ENCODE results near the gene SLC44A3. TPM values are rescaled to one million over a fixed set of nuclear protein-coding genes. Genes with fewer than 3 reads are reported as not detected.

The SLC44A3 gene
- polyA plus RNA-seq, 2 of the 4 experiments (the other 2 are of a cell fraction), result 1.9 to 5.4 TPM

- no peak for FAIRE-seq
- H3K4me1 ChIP-seq, result peaks cover 14% of the 10 kb centered on the region
- POLR2A ChIA-PET, result no interaction called here
Observed at GRCh38 chr1:94773296-94773809, 46.8 kb upstream of the SLC44A3 start.

More at GRCh38 chr1:94773296-94773809, 46.8 kb upstream of the SLC44A3 start:
- ATAC-seq (no peak), DNase-seq (ENCODE audit: low read depth in 1 of 2, low spot score in 1 of 2) (no peak)
- 84% methylated on average over 6 of the region's 6 CpGs for WGBS (ENCODE audit: missing lambda C conversion rate)
- Histone ChIP-seq H3K4me2 (peak overlapping the region; percentile 45; the same call in 2 of the 3 replicates), H3K4me3 (no peak overlapping the region), H3K27ac (peak overlapping the region; percentile 41 to 58; a peak in 4 of 6 replicates), H3K9me3 (no peaks in the 10 kb centered on the region)
- TF ChIP-seq NFE2L2 (conservative IDR thresholded peaks at IDR 0.05; ENCODE audit: low read length) (no peak), MAZ (IDR thresholded peaks at IDR 0.05; ENCODE audit: borderline replicate concordance, low read depth, low read length) (no peak), POLR2AphosphoS2 (conservative IDR thresholded peaks at IDR 0.05; ENCODE audit: low read length) (no peak), FOSB (CRISPR knock-in tag; IDR thresholded peaks at IDR 0.05) (no peak), ZSCAN20 (CRISPR knock-in tag; IDR thresholded peaks at IDR 0.05) (no peak), EHMT2 (IDR thresholded peaks at IDR 0.05; ENCODE audit: low read depth) (no peak), REST (IDR thresholded peaks at IDR 0.05) (no peak), RNF2 (IDR thresholded peaks at IDR 0.05; ENCODE audit: borderline replicate concordance, low read depth) (no peak), ZFP36 (IDR thresholded peaks at IDR 0.05; ENCODE audit: borderline replicate concordance, partially characterized antibody) (no peak), KDM1A (IDR thresholded peaks at IDR 0.05; ENCODE audit: low read depth) (no peak), HMGXB4 (CRISPR knock-in tag; IDR thresholded peaks at IDR 0.05; ENCODE audit: borderline replicate concordance) (no peak), HOXA7 (CRISPR knock-in tag; IDR thresholded peaks at IDR 0.05) (no peak), PBX3 (IDR thresholded peaks at IDR 0.05) (no peak), E2F6 (IDR thresholded peaks at IDR 0.05; ENCODE audit: borderline replicate concordance, low read depth) (no peak), KDM5A (IDR thresholded peaks at IDR 0.05) (no peak), RAD21 (conservative IDR thresholded peaks at IDR 0.05 in 1 of 2, IDR thresholded peaks at IDR 0.05 in 1 of 2) (no peak), HOXB5 (CRISPR knock-in tag; IDR thresholded peaks at IDR 0.05) (no peak), JUNB (IDR thresholded peaks at IDR 0.05) (no peak), RFX5 (IDR thresholded peaks at IDR 0.05) (no peak)
- CTCF ChIA-PET, result interaction anchor here (0.8 kb wide), 1 partner anchor 32 kb away, joined by 3 read pairs; no protein-coding TSS in a partner anchor
